HepG2 (cell line): ENCODE measurements around the gene NXPE3. TPM values are rescaled to one million over a fixed set of nuclear protein-coding genes. Genes with fewer than 3 reads are reported as not detected.

ENCODE experiments used
- AHR ChIP-seq: IDR thresholded peaks from 2 replicates; pipeline ENCODE4 v1.6.1; 2018; ENCODE audit warnings: missing genetic modification reagents, missing compliant biosample characterization
- ARID2 ChIP-seq: sonication (generic); formaldehyde crosslinking; IDR thresholded peaks from 2 replicates; pipeline ENCODE4 v1.8.1; 2022; ENCODE audit warnings: mild to moderate bottlenecking, missing genetic modification reagents, borderline replicate concordance
- BRD4 ChIP-seq: sonication (generic); formaldehyde crosslinking; IDR thresholded peaks from 2 replicates; pipeline ENCODE4 v1.4.0; 2020; ENCODE audit warnings: missing genetic modification reagents
- CAMTA2 ChIP-seq: sonication (generic); formaldehyde crosslinking; IDR thresholded peaks from 2 replicates; pipeline ENCODE4 v1.4.0; 2020; ENCODE audit warnings: mild to moderate bottlenecking, missing genetic modification reagents, borderline replicate concordance
- CC2D1A ChIP-seq: sonication (generic); formaldehyde crosslinking; IDR thresholded peaks from 2 replicates; pipeline ENCODE4 v1.8.1; 2023; ENCODE audit warnings: mild to moderate bottlenecking, missing genetic modification reagents
- ETS1 ChIP-seq: sonication (generic); formaldehyde crosslinking; IDR thresholded peaks from 2 replicates; pipeline ENCODE4 v1.4.0; 2020; ENCODE audit warnings: missing genetic modification reagents
- FOXK2 ChIP-seq: fragments of 450-650 bp; IDR thresholded peaks from 2 replicates; pipeline ENCODE4 v1.6.1; 2016
- FOXP1 ChIP-seq, 2 experiments: fragments of 450-650 bp in 1 of 2; IDR thresholded peaks; 2 replicates each; pipeline ENCODE4 v1.6.1; 2017 to 2018; ENCODE audit warnings: antibody characterized with exemption in 1 of 2
- IRF2 ChIP-seq: IDR thresholded peaks from 2 replicates; pipeline ENCODE4 v1.6.1; 2018; ENCODE audit warnings: missing genetic modification reagents, missing compliant biosample characterization
- MBD4 ChIP-seq: IDR thresholded peaks from 2 replicates; pipeline ENCODE4 v1.6.1; 2012; ENCODE audit warnings: low read length, inconsistent platforms, borderline replicate concordance
- MTA1 ChIP-seq: sonication (generic); formaldehyde crosslinking; IDR thresholded peaks from 2 replicates; pipeline ENCODE4 v1.4.0; 2020; ENCODE audit warnings: missing genetic modification reagents, mild to moderate bottlenecking, borderline replicate concordance
- NFIB ChIP-seq: sonication (generic); formaldehyde crosslinking; IDR thresholded peaks from 2 replicates; pipeline ENCODE4 v1.9.0; 2021; ENCODE audit warnings: missing genetic modification reagents, mild to moderate bottlenecking, borderline replicate concordance
- NFKB2 ChIP-seq: sonication (generic); formaldehyde crosslinking; IDR thresholded peaks from 2 replicates; pipeline ENCODE4 v1.4.0; 2020; ENCODE audit warnings: missing genetic modification reagents, borderline replicate concordance
- PCBP1 ChIP-seq: fragments of 200-400 bp; formaldehyde crosslinking; IDR thresholded peaks from 2 replicates; pipeline ENCODE4 v1.6.1; 2017; ENCODE audit warnings: mild to moderate bottlenecking, low read depth, low read length, borderline replicate concordance
- RNF2 ChIP-seq: fragments of 450-650 bp; conservative IDR thresholded peaks from 2 replicates; pipeline ENCODE4 v1.6.1; 2016; ENCODE audit warnings: low read depth
- SIX1 ChIP-seq: sonication (generic); formaldehyde crosslinking; IDR thresholded peaks from 2 replicates; pipeline ENCODE4 v1.4.0; 2020; ENCODE audit warnings: missing genetic modification reagents, borderline replicate concordance
- SKI ChIP-seq: fragments of 450-650 bp; IDR thresholded peaks from one replicate; pipeline ENCODE4 v1.6.1; 2018; ENCODE audit warnings: mild to moderate bottlenecking; ENCODE audit not compliant: partially characterized antibody
- TCF7 ChIP-seq: sonication (generic); IDR thresholded peaks from 2 replicates; pipeline ENCODE4 v1.6.1; 2016; ENCODE audit warnings: antibody characterized with exemption, low read depth
- TEAD3 ChIP-seq: optimal IDR thresholded peaks from 2 replicates; pipeline ENCODE3; 2016; ENCODE audit warnings: borderline replicate concordance
- ZBTB42 ChIP-seq: sonication (generic); formaldehyde crosslinking; IDR thresholded peaks from 2 replicates; pipeline ENCODE4 v1.5.0; 2020; ENCODE audit warnings: mild to moderate bottlenecking, missing genetic modification reagents
- ZNF24 ChIP-seq: fragments of 450-650 bp; IDR thresholded peaks from 2 replicates; pipeline ENCODE4 v1.6.1; 2017; ENCODE audit warnings: antibody characterized with exemption, mild to moderate bottlenecking
- ZNF281 ChIP-seq: sonication (generic); formaldehyde crosslinking; IDR thresholded peaks from 2 replicates; pipeline ENCODE4 v1.4.0; 2020; ENCODE audit warnings: missing genetic modification reagents, borderline replicate concordance
- ZNF282 ChIP-seq: fragments of 450-650 bp; IDR thresholded peaks from 2 replicates; pipeline ENCODE4 v1.6.1; 2018; ENCODE audit not compliant: partially characterized antibody
- ZNF430 ChIP-seq: sonication (generic); formaldehyde crosslinking; IDR thresholded peaks from 2 replicates; pipeline ENCODE4 v1.9.0; 2021; ENCODE audit warnings: mild to moderate bottlenecking, missing genetic modification reagents
- ZNF496 ChIP-seq: sonication (generic); formaldehyde crosslinking; IDR thresholded peaks from 2 replicates; pipeline ENCODE4 v1.8.1; 2023; ENCODE audit warnings: mild to moderate bottlenecking, moderate library complexity, missing genetic modification reagents; ENCODE audit not compliant: insufficient replicate concordance
- ZNF749 ChIP-seq: sonication (generic); formaldehyde crosslinking; IDR thresholded peaks from 2 replicates; pipeline ENCODE4 v1.8.0; 2022; ENCODE audit warnings: mild to moderate bottlenecking, missing genetic modification reagents, moderate library complexity, borderline replicate concordance
- ZNF878 ChIP-seq: sonication (generic); formaldehyde crosslinking; IDR thresholded peaks from 2 replicates; pipeline ENCODE4 v1.8.1; 2023; ENCODE audit warnings: mild to moderate bottlenecking, missing genetic modification reagents, moderate library complexity
- ZZZ3 ChIP-seq: sonication (generic); formaldehyde crosslinking; IDR thresholded peaks from 2 replicates; pipeline ENCODE4 v1.4.0; 2020; ENCODE audit warnings: missing genetic modification reagents, mild to moderate bottlenecking, borderline replicate concordance
- polyA plus RNA-seq, 8 experiments: library from polyadenylated mRNA; depleted of rRNA in 3 of 8; stranded (reverse) in 7 of 8; unstranded in 1 of 8; fragments of >200 nt; fragmentation: Illumina TruSeq in 4 of 8; extraction: Trizol in 4 of 8; gene quantifications; 2 replicates each; pipeline versions ENCODE4 v1.2.1 to v1.2.3, GENCODE V29; 2011 to 2016; ENCODE audit warnings: low read depth in 4 of 8, missing spikeins in 1 of 8, mixed read lengths in 1 of 8; ENCODE audit not compliant: insufficient read depth in 1 of 8
- total RNA-seq, 5 experiments: library from RNA; depleted of rRNA; stranded (reverse); fragments of >200 nt; fragmentation: Illumina TruSeq; extraction: Trizol; gene quantifications; 2 replicates each; pipeline ENCODE4 v1.2.3, GENCODE V29; 2016; ENCODE audit warnings: low read depth in 1 of 5

Gene NXPE3
- total and polyA plus RNA-seq, 2 of the 13 experiments (the other 11 are each of a cell fraction or from before 2014, with no cell fraction given): 3.5 to 4.7 TPM

- TF ChIP-seq ZNF281: no peak
- TF ChIP-seq ZZZ3 (CRISPR knock-in tag): no peak
- TF ChIP-seq ZNF496 (CRISPR knock-in tag): no peak
- TF ChIP-seq AHR: peak; percentile 59; the same call in 1 of the 2 replicates
- peak; percentile 90; the same call in 1 of the 2 replicates for TF ChIP-seq ARID2 (CRISPR knock-in tag)
- TF ChIP-seq TEAD3 (CRISPR knock-in tag): peak; percentile 62
- no peak for TF ChIP-seq SIX1 (CRISPR knock-in tag)
- peak; percentile 76; the same call in 1 of the 2 replicates for TF ChIP-seq RNF2
- no peak; the same call in 1 of the 2 replicates for TF ChIP-seq IRF2 (CRISPR knock-in tag)
- TF ChIP-seq ZNF749 (CRISPR knock-in tag): no peak
- TF ChIP-seq FOXP1 (IDR thresholded peaks at IDR 0.05): no peak
- TF ChIP-seq FOXP1 (CRISPR knock-in tag; IDR thresholded peaks at IDR 0.05): no peak
- peak; percentile 54 for TF ChIP-seq SKI
- 0 out of 2 replicates have a peak, but pooled peaks have one; percentile 31 for TF ChIP-seq ZBTB42
- TF ChIP-seq MTA1 (CRISPR knock-in tag): peak; percentile 43; the same call in 1 of the 2 replicates
- 0 out of 2 replicates have a peak, but pooled peaks have one; percentile 84 for TF ChIP-seq CC2D1A (CRISPR knock-in tag)
- no peak for TF ChIP-seq TCF7
- TF ChIP-seq PCBP1: no peak
- TF ChIP-seq ZNF282: no peak
- TF ChIP-seq CAMTA2 (CRISPR knock-in tag): 0 out of 2 replicates have a peak, but pooled peaks have one; percentile 70
- 0 out of 2 replicates have a peak, but pooled peaks have one; percentile 65 for TF ChIP-seq BRD4 (CRISPR knock-in tag)
- no peak for TF ChIP-seq MBD4
- peak; percentile 32; the same call in 1 of the 2 replicates for TF ChIP-seq ZNF878 (CRISPR knock-in tag)
- no peak for TF ChIP-seq FOXK2
- TF ChIP-seq ZNF24: no peak
- TF ChIP-seq ETS1 (CRISPR knock-in tag): peak; percentile 73; the same call in 1 of the 2 replicates
- TF ChIP-seq ZNF430 (CRISPR knock-in tag): peak; percentile 65; the same call in 1 of the 2 replicates
- TF ChIP-seq NFIB (CRISPR knock-in tag): no peak
- peak; percentile 87 for TF ChIP-seq NFKB2 (CRISPR knock-in tag)
These were observed at the start of gene NXPE3 (continued) for GRCh38 chr3:101779047-101779821.
